IMR-90 (cell line): Measurements from ENCODE around the gene TMEM269. TPM values are rescaled to one million over a fixed set of nuclear protein-coding genes. Genes with fewer than 3 reads are reported as not detected.

ENCODE experiments used
- ATAC-seq: fragments of 200-7000 bp; cut with Tn5 transposase; 2 replicates; pipeline ENCODE4 v1.9.1; 2020; ENCODE audit warnings: low read depth, mild to moderate bottlenecking, moderate library complexity
- BruUV-seq: library from RNA; stranded (reverse); fragments of 400-500 nt; replicated peaks from 2 replicates; lab custom pipeline; 2021; lab: Mats Ljungman, UMichigan
- CTCF ChIA-PET: fragments of 300-600 bp; formaldehyde crosslinking; extraction: SDS; loops from one replicate; lab custom pipeline; 2021; ENCODE audit warnings: antibody characterized with exemption; lab: Yijun Ruan, JAX
- POLR2A ChIA-PET: fragments of 300-600 bp; sonication (Branson Sonifier 250); formaldehyde crosslinking; loops from one replicate; lab custom pipeline; 2022; ENCODE audit warnings: antibody characterized with exemption; ENCODE audit not compliant: unreplicated experiment; lab: Charles Lee
- DNase-seq: peaks from one replicate; pipeline ENCODE4 v3.0.0; 2013
- H2AFZ ChIP-seq: replicated peaks from 2 replicates; pipeline ENCODE3; 2013; ENCODE audit warnings: low read length, mild to moderate bottlenecking; ENCODE audit not compliant: poor library complexity
- H2AK5ac ChIP-seq: 2 replicates; pipeline ENCODE4 v1.6.1; 2013; ENCODE audit warnings: low read depth, low read length, inconsistent platforms
- H2AK9ac ChIP-seq: replicated peaks from 2 replicates; pipeline ENCODE3; 2013; ENCODE audit warnings: mild to moderate bottlenecking, low read depth, low read length, moderate library complexity; ENCODE audit not compliant: poor library complexity
- H2BK120ac ChIP-seq: 2 replicates; pipeline ENCODE4 v1.6.1; 2013; ENCODE audit warnings: low read depth, low read length, inconsistent platforms
- H2BK15ac ChIP-seq: 3 replicates; pipeline ENCODE4 v1.6.1; 2013; ENCODE audit warnings: low read depth, low read length, inconsistent platforms
- H2BK20ac ChIP-seq: 2 replicates; pipeline ENCODE4 v1.6.1; 2013; ENCODE audit warnings: low read depth, mild to moderate bottlenecking, inconsistent platforms, low read length, moderate library complexity
- H2BK5ac ChIP-seq: 2 replicates; pipeline ENCODE4 v1.6.1; 2013; ENCODE audit warnings: mild to moderate bottlenecking, low read depth, low read length, inconsistent platforms; ENCODE audit not compliant: poor library complexity, severe bottlenecking
- H3K14ac ChIP-seq: replicated peaks from 2 replicates; pipeline ENCODE4 v1.6.1; 2013; ENCODE audit warnings: low read depth, low read length, inconsistent platforms
- H3K18ac ChIP-seq: 2 replicates; pipeline ENCODE4 v1.6.1; 2013; ENCODE audit warnings: low read depth, low read length, control low read depth
- H3K23ac ChIP-seq: 2 replicates; pipeline ENCODE4 v1.6.1; 2013; ENCODE audit warnings: low read depth, low read length, inconsistent platforms
- H3K27ac ChIP-seq: 2 replicates; pipeline ENCODE4 v1.5.1; 2013; ENCODE audit warnings: mild to moderate bottlenecking, control low read depth, low read length; ENCODE audit not compliant: insufficient read depth
- H3K27me3 ChIP-seq: 2 replicates; pipeline ENCODE4 v1.6.1; 2013; ENCODE audit warnings: low read length; ENCODE audit not compliant: control insufficient read depth, insufficient read depth
- H3K36me3 ChIP-seq: 2 replicates; pipeline ENCODE4 v1.6.1; 2013; ENCODE audit warnings: low read length, mixed read lengths; ENCODE audit not compliant: control insufficient read depth, insufficient read depth
- H3K4ac ChIP-seq: 2 replicates; pipeline ENCODE4 v1.6.1; 2013; ENCODE audit warnings: low read depth, low read length, inconsistent platforms
- H3K4me1 ChIP-seq: 2 replicates; pipeline ENCODE4 v1.6.1; 2013; ENCODE audit warnings: low read length, mixed read lengths; ENCODE audit not compliant: control insufficient read depth, insufficient read depth
- H3K4me2 ChIP-seq: 2 replicates; pipeline ENCODE4 v1.6.1; 2013; ENCODE audit warnings: low read depth, mild to moderate bottlenecking, control low read depth, low read length, moderate library complexity
- H3K4me3 ChIP-seq: 2 replicates; pipeline ENCODE4 v1.5.1; 2013; ENCODE audit warnings: low read depth, mild to moderate bottlenecking, control low read depth, low read length, moderate library complexity; ENCODE audit not compliant: insufficient read depth
- H3K56ac ChIP-seq: 2 replicates; pipeline ENCODE4 v1.6.1; 2013; ENCODE audit warnings: low read length, inconsistent platforms; ENCODE audit not compliant: insufficient read depth; ENCODE audit errors: extremely low read depth
- H3K79me1 ChIP-seq, 2 experiments: 2 replicates each; pipeline ENCODE4 v1.6.1; 2013; ENCODE audit warnings: low read length in 2 of 2, inconsistent platforms in 1 of 2, low read depth in 1 of 2
- H3K9ac ChIP-seq: 2 replicates; pipeline ENCODE4 v1.6.1; 2013; ENCODE audit warnings: low read depth, low read length, control low read depth
- H3K9me1 ChIP-seq: 2 replicates; pipeline ENCODE4 v1.6.1; 2013; ENCODE audit warnings: low read length, inconsistent platforms; ENCODE audit not compliant: insufficient read depth
- H3K9me3 ChIP-seq: 2 replicates; pipeline ENCODE4 v1.6.1; 2013; ENCODE audit warnings: low read length; ENCODE audit not compliant: control insufficient read depth, insufficient read depth
- H4K20me1 ChIP-seq: 2 replicates; pipeline ENCODE4 v1.6.1; 2013; ENCODE audit warnings: low read length, inconsistent platforms; ENCODE audit not compliant: insufficient read depth
- H4K5ac ChIP-seq: 2 replicates; pipeline ENCODE4 v1.6.1; 2013; ENCODE audit warnings: mild to moderate bottlenecking, low read depth, low read length, control low read depth
- H4K8ac ChIP-seq, 2 experiments: 2 replicates each; pipeline ENCODE4 v1.6.1; 2013; ENCODE audit warnings: low read depth in 2 of 2, low read length in 2 of 2, control low read depth in 1 of 2, inconsistent platforms in 1 of 2
- H4K91ac ChIP-seq: 2 replicates; pipeline ENCODE4 v1.6.1; 2013; ENCODE audit warnings: low read depth, low read length, inconsistent platforms; ENCODE audit not compliant: insufficient read depth
- BHLHE40 ChIP-seq: fragments of 150-350 bp; IDR thresholded peaks from 2 replicates; pipeline ENCODE4 v1.6.1; 2016; ENCODE audit warnings: mild to moderate bottlenecking, low read depth, low read length
- CEBPB ChIP-seq: IDR thresholded peaks from 2 replicates; pipeline ENCODE4 v1.6.1; 2012; ENCODE audit warnings: low read depth, low read length, improper control_type of control experiment
- CHD1 ChIP-seq: IDR thresholded peaks from 2 replicates; pipeline ENCODE4 v1.6.1; 2012; ENCODE audit warnings: low read depth, low read length, improper control_type of control experiment
- FOS ChIP-seq: fragments of 150-350 bp; IDR thresholded peaks from 2 replicates; pipeline ENCODE4 v1.6.1; 2016; ENCODE audit warnings: low read depth, low read length
- MAFK ChIP-seq: IDR thresholded peaks from 2 replicates; pipeline ENCODE4 v1.6.1; 2012; ENCODE audit warnings: low read depth, low read length, improper control_type of control experiment
- MAZ ChIP-seq: IDR thresholded peaks from 2 replicates; pipeline ENCODE4 v1.6.1; 2012; ENCODE audit warnings: low read depth, mild to moderate bottlenecking, low read length, improper control_type of control experiment, moderate library complexity, borderline replicate concordance
- MXI1 ChIP-seq: IDR thresholded peaks from 2 replicates; pipeline ENCODE4 v1.6.1; 2012; ENCODE audit warnings: low read depth, mild to moderate bottlenecking, low read length, moderate library complexity, borderline replicate concordance
- NFE2L2 ChIP-seq: fragments of 150-350 bp; IDR thresholded peaks from 2 replicates; pipeline ENCODE4 v1.6.1; 2016; ENCODE audit warnings: low read depth, mild to moderate bottlenecking, low read length
- POLR2A ChIP-seq: IDR thresholded peaks from 2 replicates; pipeline ENCODE4 v1.6.1; 2012; ENCODE audit warnings: mild to moderate bottlenecking, low read depth, low read length
- RAD21 ChIP-seq: IDR thresholded peaks from 2 replicates; pipeline ENCODE4 v1.6.1; 2012; ENCODE audit warnings: low read length, improper control_type of control experiment
- RCOR1 ChIP-seq: IDR thresholded peaks from 2 replicates; pipeline ENCODE4 v1.6.1; 2012; ENCODE audit warnings: mild to moderate bottlenecking, low read length, improper control_type of control experiment; ENCODE audit not compliant: insufficient replicate concordance
- RFX5 ChIP-seq: IDR thresholded peaks from 2 replicates; pipeline ENCODE4 v1.8.0; 2012; ENCODE audit warnings: low read depth, mild to moderate bottlenecking, low read length, moderate library complexity
- SMC3 ChIP-seq: fragments of 150-350 bp; IDR thresholded peaks from 2 replicates; pipeline ENCODE4 v1.6.1; 2016; ENCODE audit warnings: low read depth, mild to moderate bottlenecking, antibody characterized with exemption, low read length, moderate library complexity
- WGBS, 2 experiments: methylation state at CpG; one replicate each; pipeline versions ENCODE4 v1.1.5 to v1.1.7; 2013; ENCODE audit warnings: missing lambda C conversion rate in 2 of 2; ENCODE audit not compliant: insufficient read length in 1 of 2; ENCODE audit errors: extremely low coverage in 2 of 2; 5-methylcytosine and 5-hydroxymethylcytosine counted together
- dilution Hi-C: fragments of 300-500 bp; cut with HindIII; formaldehyde crosslinking; loops from one replicate; pipeline ENCODE4 v1.14.3; 2018; ENCODE audit warnings: low sequenced_read_pairs; ENCODE audit not compliant: unreplicated experiment
- in situ Hi-C: fragments of 300-500 bp; cut with MboI; formaldehyde crosslinking; loops from 3 replicates; pipeline ENCODE4 v1.14.3; 2019; ENCODE audit warnings: low sequenced_read_pairs, inconsistent platforms, mixed read lengths
- intact Hi-C: fragments of 100-400 bp; cut with micrococcal nuclease; formaldehyde crosslinking; loops from 2 replicates; pipeline ENCODE4 v1.10.0; 2022
- polyA plus RNA-seq, 3 experiments: library from polyadenylated mRNA; depleted of rRNA; stranded (reverse); fragments of >200 nt; gene quantifications; 2 replicates each; pipeline ENCODE4 v1.2.3, GENCODE V29; 2012; ENCODE audit warnings: low replicate concordance in 1 of 3
- total RNA-seq: library from RNA; depleted of rRNA; stranded (reverse); fragments of >200 nt; gene quantifications from 2 replicates; pipeline ENCODE4 v1.2.3, GENCODE V29; 2012
- TF ChIP-seq, protein P1 (sequence below): fragments of 150-350 bp; IDR thresholded peaks from 2 replicates; pipeline ENCODE4 v1.6.1; 2016; ENCODE audit warnings: low read depth, mild to moderate bottlenecking, low read length, moderate library complexity, borderline replicate concordance
- TF ChIP-seq, protein P2 (sequence below): fragments of 150-350 bp; IDR thresholded peaks from 2 replicates; pipeline ENCODE4 v1.6.1; 2017; ENCODE audit warnings: mild to moderate bottlenecking, antibody characterized with exemption, low read length, low read depth
- TF ChIP-seq, protein P3 (sequence below): conservative IDR thresholded peaks from 2 replicates; pipeline ENCODE4 v1.5.1; 2012; ENCODE audit warnings: mild to moderate bottlenecking, low read depth, low read length, improper control_type of control experiment

TMEM269 gene
- total and polyA plus RNA-seq, 2 of the 4 experiments (the other 2 are of a cell fraction) = not detected

DNA sequence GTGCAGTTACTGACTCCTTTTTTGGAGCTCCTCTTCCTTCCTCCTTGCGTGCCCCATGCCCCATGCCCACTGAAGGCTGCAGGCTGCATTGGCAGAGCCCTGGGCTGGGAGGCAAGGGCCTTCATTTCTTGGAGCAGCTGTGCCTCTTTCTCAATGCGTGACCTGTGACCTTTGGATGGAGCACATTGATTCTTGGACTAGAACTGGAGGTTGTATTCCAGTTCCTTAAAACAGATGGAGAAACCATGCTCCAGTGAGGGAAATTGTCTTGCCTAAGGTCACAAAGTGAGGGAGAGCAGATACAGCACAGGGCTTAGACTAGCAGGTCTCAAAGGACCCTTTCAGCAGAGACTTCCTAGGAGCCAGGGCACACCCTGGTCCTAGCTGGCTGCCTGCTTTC lies 9.0 kb downstream of the TMEM269 start:
- TF ChIP-seq CEBPB (no peak), MAFK (no peak), NFE2L2 (no peak), RAD21 (no peak), MXI1 (no peak), POLR2A (no peak), FOS (no peak), BHLHE40 (no peak), RCOR1 (no peak), RFX5 (no peak), CHD1 (no peak), MAZ (no peak), SMC3 (no peak)
- TF ChIP-seq, protein P1, sequence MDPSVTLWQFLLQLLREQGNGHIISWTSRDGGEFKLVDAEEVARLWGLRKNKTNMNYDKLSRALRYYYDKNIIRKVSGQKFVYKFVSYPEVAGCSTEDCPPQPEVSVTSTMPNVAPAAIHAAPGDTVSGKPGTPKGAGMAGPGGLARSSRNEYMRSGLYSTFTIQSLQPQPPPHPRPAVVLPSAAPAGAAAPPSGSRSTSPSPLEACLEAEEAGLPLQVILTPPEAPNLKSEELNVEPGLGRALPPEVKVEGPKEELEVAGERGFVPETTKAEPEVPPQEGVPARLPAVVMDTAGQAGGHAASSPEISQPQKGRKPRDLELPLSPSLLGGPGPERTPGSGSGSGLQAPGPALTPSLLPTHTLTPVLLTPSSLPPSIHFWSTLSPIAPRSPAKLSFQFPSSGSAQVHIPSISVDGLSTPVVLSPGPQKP = no peak
- TF ChIP-seq, protein P2, sequence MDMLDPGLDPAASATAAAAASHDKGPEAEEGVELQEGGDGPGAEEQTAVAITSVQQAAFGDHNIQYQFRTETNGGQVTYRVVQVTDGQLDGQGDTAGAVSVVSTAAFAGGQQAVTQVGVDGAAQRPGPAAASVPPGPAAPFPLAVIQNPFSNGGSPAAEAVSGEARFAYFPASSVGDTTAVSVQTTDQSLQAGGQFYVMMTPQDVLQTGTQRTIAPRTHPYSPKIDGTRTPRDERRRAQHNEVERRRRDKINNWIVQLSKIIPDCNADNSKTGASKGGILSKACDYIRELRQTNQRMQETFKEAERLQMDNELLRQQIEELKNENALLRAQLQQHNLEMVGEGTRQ = no peak
- TF ChIP-seq, protein P3, sequence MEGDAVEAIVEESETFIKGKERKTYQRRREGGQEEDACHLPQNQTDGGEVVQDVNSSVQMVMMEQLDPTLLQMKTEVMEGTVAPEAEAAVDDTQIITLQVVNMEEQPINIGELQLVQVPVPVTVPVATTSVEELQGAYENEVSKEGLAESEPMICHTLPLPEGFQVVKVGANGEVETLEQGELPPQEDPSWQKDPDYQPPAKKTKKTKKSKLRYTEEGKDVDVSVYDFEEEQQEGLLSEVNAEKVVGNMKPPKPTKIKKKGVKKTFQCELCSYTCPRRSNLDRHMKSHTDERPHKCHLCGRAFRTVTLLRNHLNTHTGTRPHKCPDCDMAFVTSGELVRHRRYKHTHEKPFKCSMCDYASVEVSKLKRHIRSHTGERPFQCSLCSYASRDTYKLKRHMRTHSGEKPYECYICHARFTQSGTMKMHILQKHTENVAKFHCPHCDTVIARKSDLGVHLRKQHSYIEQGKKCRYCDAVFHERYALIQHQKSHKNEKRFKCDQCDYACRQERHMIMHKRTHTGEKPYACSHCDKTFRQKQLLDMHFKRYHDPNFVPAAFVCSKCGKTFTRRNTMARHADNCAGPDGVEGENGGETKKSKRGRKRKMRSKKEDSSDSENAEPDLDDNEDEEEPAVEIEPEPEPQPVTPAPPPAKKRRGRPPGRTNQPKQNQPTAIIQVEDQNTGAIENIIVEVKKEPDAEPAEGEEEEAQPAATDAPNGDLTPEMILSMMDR = no peak
- Histone ChIP-seq H3K23ac (no peak overlapping the region), H2BK20ac (no peak overlapping the region), H3K4me2 (no peak overlapping the region), H4K5ac (no peak overlapping the region), H3K79me1 (no peaks in the 10 kb centered on the region), H3K14ac (no peak overlapping the region), H2AFZ (no peak overlapping the region), H4K91ac (no peak overlapping the region), H4K8ac (no peak overlapping the region), H3K36me3 (no peaks in the 10 kb centered on the region), H3K4ac (no peak overlapping the region), H2BK5ac (no peak overlapping the region), H2AK5ac (no peak overlapping the region), H3K27ac (no peak overlapping the region), H4K20me1 (no peaks in the 10 kb centered on the region), H3K27me3 (peaks cover 7% of the 10 kb centered on the region), H3K9me1 (no peaks in the 10 kb centered on the region), H2BK15ac (no peak overlapping the region), H3K4me1 (no peaks in the 10 kb centered on the region), H3K18ac (no peak overlapping the region), H2BK120ac (no peak overlapping the region), H3K9me3 (no peaks in the 10 kb centered on the region), H3K9ac (no peak overlapping the region), H3K4me3 (no peak overlapping the region), H3K56ac (no peak overlapping the region), H2AK9ac (no peak overlapping the region)
- ChIA-PET CTCF (no interaction called here), POLR2A (no interaction called here)
- no CpG with 5 or more reads among the region's 2 CpGs for WGBS, 2 experiments
- no peak for ATAC-seq
- dilution Hi-C loops = no loop called here
- no TSS peak for BruUV-seq
- in situ Hi-C loops = no loop called here
- DNase-seq = no peak
- intact Hi-C loops = no loop called here
